CD4-positive, alpha-beta T cell (primary cell): ENCODE results near the gene FOXC2. TPM values are rescaled to one million over a fixed set of nuclear protein-coding genes. Genes with fewer than 3 reads are reported as not detected.

ENCODE experiments used
- ATAC-seq: fragments of 200-7000 bp; cut with Tn5 transposase; one replicate; pipeline ENCODE4 v1.10.0; 2022; ENCODE audit warnings: mild to moderate bottlenecking; ENCODE audit not compliant: poor library complexity
- CTCF ChIA-PET: fragments of 350-600 bp; sonication (Branson Sonifier 250); formaldehyde crosslinking; loops from one replicate; lab custom pipeline; 2021; ENCODE audit warnings: antibody characterized with exemption, inconsistent platforms; lab: Charles Lee
- POLR2A ChIA-PET: fragments of 350-600 bp; sonication (Branson Sonifier 250); formaldehyde crosslinking; loops from one replicate; lab custom pipeline; 2021; ENCODE audit warnings: antibody characterized with exemption, inconsistent platforms; lab: Charles Lee
- DNase-seq, 14 experiments: peaks; one replicate each; pipeline ENCODE4 v3.0.0-alpha.2; 2013 to 2020; ENCODE audit warnings: mixed read lengths in 2 of 14
- H3K27ac ChIP-seq, 2 donors: one replicate each; pipeline versions ENCODE4 v1.5.1 to v1.7.0; 2013; ENCODE audit warnings: low read length in 2 of 2, low read depth in 1 of 2, mild to moderate bottlenecking in 1 of 2
- H3K27me3 ChIP-seq, 2 experiments: 1 replicate in 1 of 2; 2 replicates in 1 of 2; pipeline versions ENCODE4 v1.6.1 to v1.7.0; 2013; ENCODE audit warnings: low read length in 2 of 2, control low read depth in 1 of 2, mild to moderate bottlenecking in 1 of 2, moderate library complexity in 1 of 2; ENCODE audit not compliant: insufficient read depth in 2 of 2, control insufficient read depth in 1 of 2
- H3K36me3 ChIP-seq: one replicate; pipeline ENCODE4 v1.6.1; 2013; ENCODE audit warnings: low read length, control low read depth; ENCODE audit not compliant: insufficient read depth
- H3K4me1 ChIP-seq: one replicate; pipeline ENCODE4 v1.6.1; 2013; ENCODE audit warnings: low read length, control low read depth; ENCODE audit not compliant: insufficient read depth
- H3K4me3 ChIP-seq: one replicate; pipeline ENCODE4 v1.5.1; 2013; ENCODE audit warnings: mild to moderate bottlenecking, low read length, moderate library complexity
- H3K9me3 ChIP-seq, 2 experiments: 1 replicate in 1 of 2; 2 replicates in 1 of 2; pipeline versions ENCODE4 v1.6.1 to v1.7.0; 2013; ENCODE audit warnings: low read length in 2 of 2, mild to moderate bottlenecking in 2 of 2, control low read depth in 1 of 2, moderate library complexity in 1 of 2; ENCODE audit not compliant: control insufficient read depth in 1 of 2, insufficient read depth in 1 of 2
- H3K27ac Mint-ChIP-seq: one replicate; pipeline ENCODE4 v1.8.0; 2020; ENCODE audit warnings: mixed read lengths
- H3K27me3 Mint-ChIP-seq: one replicate; pipeline ENCODE4 v1.8.0; 2021; ENCODE audit warnings: mixed read lengths
- H3K36me3 Mint-ChIP-seq: one replicate; pipeline ENCODE4 v1.8.0; 2021; ENCODE audit warnings: low read depth, mixed read lengths
- H3K4me1 Mint-ChIP-seq: one replicate; pipeline ENCODE4 v1.8.0; 2021; ENCODE audit warnings: low read depth, mixed read lengths
- H3K4me3 Mint-ChIP-seq: one replicate; pipeline ENCODE4 v1.8.0; 2020; ENCODE audit warnings: mild to moderate bottlenecking, mixed read lengths
- H3K9me3 Mint-ChIP-seq: one replicate; pipeline ENCODE4 v1.8.0; 2020; ENCODE audit warnings: mixed read lengths
- CTCF ChIP-seq: fragments of 200-600 bp; IDR thresholded peaks from one replicate; pipeline ENCODE4 v1.8.0; 2022; ENCODE audit warnings: antibody characterized with exemption, mild to moderate bottlenecking
- intact Hi-C, 2 experiments: fragments of 100-400 bp; cut with DNase I in 1 of 2; cut with micrococcal nuclease in 1 of 2; formaldehyde crosslinking; loops; one replicate each; pipeline versions ENCODE4 v1.15.1 to v1.9.0; 2023 to 2025; cut with DNase I, micrococcal nuclease
- total RNA-seq, 174 experiments: library from RNA in 2 of 174; stranded (reverse) in 2 of 174; gene quantifications; one replicate each; pipeline ENCODE4 v1.2.3 and lab custom pipeline; 2021 to 2026

Gene FOXC2
- total RNA-seq, 2 experiments from 2014 or later, result 0.11 to 0.19 TPM

- Histone ChIP-seq H3K9me3 (peaks cover 0 to 10% of the 10 kb centered on the region in 2 experiments), H3K4me3 (no peak overlapping the region), H3K4me1 (no peaks in the 10 kb centered on the region), H3K27ac (no peak overlapping the region), H3K36me3 (peaks cover 4% of the 10 kb centered on the region), H3K27me3 (no peaks in the 10 kb centered on the region)
- CTCF ChIA-PET, result no interaction called here
- H3K4me1 Mint-ChIP-seq, result no peaks in the 10 kb centered on the region
- no peak overlapping the region for H3K27ac Mint-ChIP-seq
- no peak overlapping the region for H3K4me3 Mint-ChIP-seq
- H3K9me3 Mint-ChIP-seq, result no peaks in the 10 kb centered on the region
- H3K27me3 Mint-ChIP-seq, result no peaks in the 10 kb centered on the region
- DNase-seq (no peak), ATAC-seq (no peak)
- POLR2A ChIA-PET, result no interaction called here
- intact Hi-C loops, result no loop called here
- H3K36me3 Mint-ChIP-seq, result peaks cover 37% of the 10 kb centered on the region
- TF ChIP-seq CTCF, result no peak
Observed at GRCh38 chr16:86531191-86531545, 35.5 kb upstream of the FOXC2 start.

- H3K9me3 Mint-ChIP-seq, result no peaks in the 10 kb centered on the region
- CTCF ChIA-PET, result no interaction called here
- Histone ChIP-seq H3K4me3 (no peak overlapping the region), H3K36me3 (peaks cover 8% of the 10 kb centered on the region), H3K27ac (no peak overlapping the region), H3K4me1 (no peaks in the 10 kb centered on the region), H3K9me3 (peaks cover 0 to 10% of the 10 kb centered on the region in 2 experiments), H3K27me3 (no peaks in the 10 kb centered on the region)
- intact Hi-C loops, result no loop called here
- H3K27me3 Mint-ChIP-seq, result no peaks in the 10 kb centered on the region
- POLR2A ChIA-PET, result no interaction called here
- no peak for ATAC-seq
- no peak for TF ChIP-seq CTCF
- H3K36me3 Mint-ChIP-seq, result peaks cover 44% of the 10 kb centered on the region
- H3K27ac Mint-ChIP-seq, result no peak overlapping the region
- DNase-seq, result no peak
- no peak overlapping the region for H3K4me3 Mint-ChIP-seq
- no peaks in the 10 kb centered on the region for H3K4me1 Mint-ChIP-seq
Observed at GRCh38 chr16:86531641-86532525, 34.7 kb upstream of the FOXC2 start.

GRCh38 chr16:86532526-86532815 is 34.2 kb upstream of the FOXC2 start:
- ChIA-PET CTCF (no interaction called here), POLR2A (no interaction called here)
- H3K27me3 ChIP-seq, result no peaks in the 10 kb centered on the region
- ATAC-seq, result no peak
- H3K27ac Mint-ChIP-seq, result no peak overlapping the region
- H3K27ac ChIP-seq, result no peak overlapping the region
- H3K9me3 Mint-ChIP-seq, result no peaks in the 10 kb centered on the region
- no peaks in the 10 kb centered on the region for H3K4me1 ChIP-seq
- H3K4me1 Mint-ChIP-seq, result no peaks in the 10 kb centered on the region
- no peak overlapping the region for H3K4me3 Mint-ChIP-seq
- peaks cover 8% of the 10 kb centered on the region for H3K36me3 ChIP-seq
- intact Hi-C loops, result no loop called here
- H3K27me3 Mint-ChIP-seq, result no peaks in the 10 kb centered on the region
- peaks cover 0 to 10% of the 10 kb centered on the region in 2 experiments for H3K9me3 ChIP-seq
- H3K4me3 ChIP-seq, result no peak overlapping the region
- peaks cover 50% of the 10 kb centered on the region for H3K36me3 Mint-ChIP-seq
- no peak for TF ChIP-seq CTCF
- DNase-seq, result no peak
